Body of pancreas (tissue), 4 donors: ENCODE results near the gene PLIN4.

Experiments
- POLR2A ChIP-seq, 3 donors: fragments of 450-650 bp; IDR thresholded peaks; one replicate each; pipeline ENCODE4 v1.6.1; 2016; ENCODE audit warnings: antibody characterized with exemption in 3 of 3, mild to moderate bottlenecking in 2 of 3
- TF ChIP-seq, protein P1 (sequence below), 7 experiments: fragments of 450-650 bp in 4 of 7; fragments of 200-600 bp in 3 of 7; sonication (generic) in 3 of 7; IDR thresholded peaks; one replicate each; pipeline ENCODE4 v1.5.1; 2016 to 2019; ENCODE audit warnings: antibody characterized with exemption in 7 of 7

- TF ChIP-seq, protein P1, sequence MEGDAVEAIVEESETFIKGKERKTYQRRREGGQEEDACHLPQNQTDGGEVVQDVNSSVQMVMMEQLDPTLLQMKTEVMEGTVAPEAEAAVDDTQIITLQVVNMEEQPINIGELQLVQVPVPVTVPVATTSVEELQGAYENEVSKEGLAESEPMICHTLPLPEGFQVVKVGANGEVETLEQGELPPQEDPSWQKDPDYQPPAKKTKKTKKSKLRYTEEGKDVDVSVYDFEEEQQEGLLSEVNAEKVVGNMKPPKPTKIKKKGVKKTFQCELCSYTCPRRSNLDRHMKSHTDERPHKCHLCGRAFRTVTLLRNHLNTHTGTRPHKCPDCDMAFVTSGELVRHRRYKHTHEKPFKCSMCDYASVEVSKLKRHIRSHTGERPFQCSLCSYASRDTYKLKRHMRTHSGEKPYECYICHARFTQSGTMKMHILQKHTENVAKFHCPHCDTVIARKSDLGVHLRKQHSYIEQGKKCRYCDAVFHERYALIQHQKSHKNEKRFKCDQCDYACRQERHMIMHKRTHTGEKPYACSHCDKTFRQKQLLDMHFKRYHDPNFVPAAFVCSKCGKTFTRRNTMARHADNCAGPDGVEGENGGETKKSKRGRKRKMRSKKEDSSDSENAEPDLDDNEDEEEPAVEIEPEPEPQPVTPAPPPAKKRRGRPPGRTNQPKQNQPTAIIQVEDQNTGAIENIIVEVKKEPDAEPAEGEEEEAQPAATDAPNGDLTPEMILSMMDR (IDR thresholded peaks at IDR 0.05): no peak
- TF ChIP-seq POLR2A (IDR thresholded peaks at IDR 0.05): no peak
These were observed 48.2 kb upstream of the PLIN4 start for GRCh38 chr19:4566402-4567051.
